ENCODE measurements around the gene RANGRF. TPM values are rescaled to one million over a fixed set of nuclear protein-coding genes. Genes with fewer than 3 reads are reported as not detected.

The RANGRF gene
- total RNA-seq, 2 experiments from 2014 or later = 44.1 to 47.8 TPM

DNA sequence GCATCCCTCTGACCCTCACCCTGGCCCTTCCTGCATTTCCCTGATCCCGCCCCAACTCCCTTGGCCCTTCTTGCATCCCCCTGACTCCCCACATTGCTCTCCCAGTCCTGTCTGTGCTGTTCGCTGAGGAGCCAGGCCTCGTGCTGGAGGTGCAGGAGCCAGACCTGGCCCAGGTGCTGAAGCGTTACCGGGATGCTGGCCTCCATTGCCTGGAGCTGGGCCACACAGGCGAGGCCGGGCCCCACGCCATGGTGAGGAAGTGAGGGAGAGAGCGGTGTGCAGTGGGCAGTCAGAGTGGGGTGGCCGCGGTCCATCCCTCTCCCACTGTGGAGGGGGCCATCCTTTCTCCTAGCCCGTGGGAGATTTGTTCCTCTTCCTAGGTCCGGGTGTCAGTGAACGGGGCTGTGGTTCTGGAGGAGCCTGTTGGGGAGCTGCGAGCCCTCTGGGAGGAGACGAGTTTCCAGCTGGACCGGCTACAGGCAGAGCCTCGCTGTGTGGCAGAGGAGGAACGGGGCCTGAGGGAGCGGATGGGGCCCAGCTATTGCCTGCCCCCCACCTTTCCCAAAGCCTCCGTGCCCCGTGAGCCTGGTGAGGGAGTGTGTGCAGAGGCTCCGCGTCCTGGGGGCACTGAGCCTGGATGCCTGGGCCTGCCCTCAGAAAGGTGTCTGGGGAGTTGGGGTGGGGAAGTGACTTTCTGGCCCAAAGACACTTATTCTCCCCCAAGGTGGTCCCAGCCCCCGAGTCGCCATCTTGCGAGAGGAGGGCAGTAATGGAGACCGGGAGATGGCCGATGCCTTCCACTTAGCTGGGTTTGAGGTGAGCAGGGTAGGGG lies 21.6 kb upstream of the RANGRF start:
- no peak for DNase-seq
- TF ChIP-seq, protein P1, sequence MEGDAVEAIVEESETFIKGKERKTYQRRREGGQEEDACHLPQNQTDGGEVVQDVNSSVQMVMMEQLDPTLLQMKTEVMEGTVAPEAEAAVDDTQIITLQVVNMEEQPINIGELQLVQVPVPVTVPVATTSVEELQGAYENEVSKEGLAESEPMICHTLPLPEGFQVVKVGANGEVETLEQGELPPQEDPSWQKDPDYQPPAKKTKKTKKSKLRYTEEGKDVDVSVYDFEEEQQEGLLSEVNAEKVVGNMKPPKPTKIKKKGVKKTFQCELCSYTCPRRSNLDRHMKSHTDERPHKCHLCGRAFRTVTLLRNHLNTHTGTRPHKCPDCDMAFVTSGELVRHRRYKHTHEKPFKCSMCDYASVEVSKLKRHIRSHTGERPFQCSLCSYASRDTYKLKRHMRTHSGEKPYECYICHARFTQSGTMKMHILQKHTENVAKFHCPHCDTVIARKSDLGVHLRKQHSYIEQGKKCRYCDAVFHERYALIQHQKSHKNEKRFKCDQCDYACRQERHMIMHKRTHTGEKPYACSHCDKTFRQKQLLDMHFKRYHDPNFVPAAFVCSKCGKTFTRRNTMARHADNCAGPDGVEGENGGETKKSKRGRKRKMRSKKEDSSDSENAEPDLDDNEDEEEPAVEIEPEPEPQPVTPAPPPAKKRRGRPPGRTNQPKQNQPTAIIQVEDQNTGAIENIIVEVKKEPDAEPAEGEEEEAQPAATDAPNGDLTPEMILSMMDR (IDR thresholded peaks at IDR 0.05) = no peak
- ChIA-PET CTCF (interaction anchor here (1.1 kb wide), 1 partner anchor 34 kb away, joined by 3 read pairs; no protein-coding TSS in a partner anchor), POLR2A (interaction anchor here (0.5 to 1.2 kb wide), 4 partner anchors 11 to 93 kb away, joined by 3 read pairs; no protein-coding TSS in a partner anchor)
- Mint-ChIP-seq H3K27ac (no peak overlapping the region), H3K9me3 (no peaks in the 10 kb centered on the region), H3K4me1 (ENCODE audit: low read depth) (no peaks in the 10 kb centered on the region), H3K27me3 (no peaks in the 10 kb centered on the region), H3K36me3 (ENCODE audit: low read depth) (peaks cover 62% of the 10 kb centered on the region), H3K4me3 (no peak overlapping the region)
- intact Hi-C loops (cut with micrococcal nuclease) = no loop called here
- no peak for ATAC-seq

DNA sequence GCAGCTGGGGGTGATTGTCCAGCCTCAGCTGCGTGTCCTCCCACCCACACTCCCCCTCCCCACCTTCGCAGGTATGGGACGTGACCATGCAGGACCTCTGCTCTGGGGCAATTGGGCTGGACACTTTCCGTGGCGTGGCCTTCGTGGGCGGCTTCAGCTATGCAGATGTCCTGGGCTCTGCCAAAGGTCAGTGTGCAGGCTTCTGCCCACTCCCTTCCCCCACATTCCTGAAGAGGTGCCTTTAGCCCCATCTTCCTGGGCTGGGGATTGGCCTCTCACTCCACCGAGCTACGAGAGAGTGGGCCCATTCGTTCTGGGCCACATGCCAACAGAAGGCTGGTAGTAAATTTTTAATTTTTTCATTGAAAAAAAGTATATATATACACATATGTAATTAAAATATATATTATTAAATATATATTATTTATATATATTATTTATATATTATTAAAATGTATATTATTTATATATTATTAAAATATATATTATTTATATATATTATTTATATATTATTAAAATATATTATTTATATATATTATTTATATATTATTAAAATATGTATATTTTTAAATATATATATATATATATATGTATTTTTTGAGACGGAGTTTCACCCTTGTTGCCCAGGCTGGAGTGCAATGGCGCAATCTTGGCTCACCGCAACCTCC lies 20.9 kb upstream of the RANGRF start:
- H3K4me1 Mint-ChIP-seq (ENCODE audit: low read depth) = no peaks in the 10 kb centered on the region
- H3K4me3 Mint-ChIP-seq = no peak overlapping the region
- H3K36me3 Mint-ChIP-seq (ENCODE audit: low read depth) = peaks cover 58% of the 10 kb centered on the region
- intact Hi-C loops (cut with micrococcal nuclease) = no loop called here
- no peaks in the 10 kb centered on the region for H3K9me3 Mint-ChIP-seq
- no peaks in the 10 kb centered on the region for H3K27me3 Mint-ChIP-seq
- DNase-seq = no peak
- CTCF ChIA-PET = interaction anchor here (1.1 kb wide), 2 partner anchors 33 to 59 kb away, joined by 3 read pairs; no protein-coding TSS in a partner anchor
- no peak overlapping the region for H3K27ac Mint-ChIP-seq
- POLR2A ChIA-PET = interaction anchor here (0.5 to 1.9 kb wide), 4 partner anchors 10 to 94 kb away, joined by 3 to 5 read pairs (median 3); partner anchors contain the start of gene CTC1
- ATAC-seq = no peak
- TF ChIP-seq, protein P1 (IDR thresholded peaks at IDR 0.05) = no peak

DNA sequence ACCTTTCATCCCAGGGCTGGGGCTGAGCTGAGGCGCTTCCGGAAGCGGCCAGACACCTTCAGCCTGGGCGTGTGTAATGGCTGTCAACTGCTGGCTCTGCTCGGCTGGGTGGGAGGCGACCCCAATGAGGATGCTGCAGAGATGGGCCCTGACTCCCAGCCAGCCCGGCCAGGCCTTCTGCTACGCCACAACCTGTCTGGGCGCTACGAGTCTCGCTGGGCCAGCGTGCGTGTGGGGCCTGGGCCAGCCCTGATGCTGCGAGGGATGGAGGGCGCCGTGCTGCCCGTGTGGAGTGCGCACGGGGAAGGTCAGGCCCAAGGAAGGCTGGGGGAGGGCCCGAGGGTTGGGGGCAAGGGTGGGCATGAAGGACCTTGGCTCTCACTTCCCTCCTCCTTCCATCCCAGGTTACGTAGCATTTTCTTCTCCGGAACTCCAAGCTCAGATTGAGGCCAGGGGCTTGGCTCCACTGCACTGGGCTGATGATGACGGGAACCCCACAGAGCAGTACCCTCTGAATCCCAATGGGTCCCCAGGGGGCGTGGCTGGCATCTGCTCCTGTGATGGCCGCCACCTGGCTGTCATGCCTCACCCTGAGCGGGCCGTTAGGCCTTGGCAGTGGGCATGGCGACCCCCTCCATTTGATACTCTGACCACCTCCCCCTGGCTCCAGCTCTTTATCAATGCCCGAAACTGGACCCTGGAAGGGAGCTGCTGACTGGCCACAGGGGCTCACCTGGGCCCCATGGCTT lies 19.7 kb upstream of the RANGRF start:
- Mint-ChIP-seq H3K9me3 (no peaks in the 10 kb centered on the region), H3K27ac (no peak overlapping the region), H3K4me1 (ENCODE audit: low read depth) (no peaks in the 10 kb centered on the region), H3K36me3 (ENCODE audit: low read depth) (peaks cover 54% of the 10 kb centered on the region), H3K27me3 (no peaks in the 10 kb centered on the region), H3K4me3 (no peak overlapping the region)
- TF ChIP-seq, protein P1 (IDR thresholded peaks at IDR 0.05) = no peak
- intact Hi-C loops (cut with micrococcal nuclease) = no loop called here
- ATAC-seq = no peak
- POLR2A ChIA-PET = interaction anchor here (0.6 to 1.9 kb wide), 4 partner anchors 9 to 31 kb away, joined by 3 to 5 read pairs (median 3); partner anchors contain the start of gene CTC1
- CTCF ChIA-PET = interaction anchor here (1.1 to 1.7 kb wide), 2 partner anchors 8 to 58 kb away, joined by 3 read pairs; no protein-coding TSS in a partner anchor
- DNase-seq = no peak

DNA sequence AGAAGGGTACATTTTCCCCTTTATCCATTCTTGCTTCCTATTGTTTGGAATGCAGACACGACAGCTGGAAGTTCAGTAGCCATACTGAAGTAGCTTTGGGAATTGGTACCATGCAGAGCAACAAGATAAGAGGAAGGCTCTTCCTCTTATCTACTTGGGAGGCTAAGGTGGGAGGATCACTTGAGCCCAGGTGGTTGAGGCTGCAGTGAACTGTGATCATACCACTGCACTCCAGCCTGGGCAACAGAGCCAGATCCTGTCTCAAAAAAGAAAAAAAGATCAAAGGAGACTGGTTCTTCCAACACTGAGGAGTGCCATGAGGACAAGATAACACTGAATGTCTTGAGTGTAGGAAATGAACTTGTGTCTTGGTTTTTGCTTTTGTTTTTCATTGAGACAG lies 16.0 kb upstream of the RANGRF start:
- Mint-ChIP-seq H3K27me3 (no peaks in the 10 kb centered on the region), H3K9me3 (no peaks in the 10 kb centered on the region), H3K4me3 (no peak overlapping the region), H3K27ac (no peak overlapping the region), H3K4me1 (ENCODE audit: low read depth) (no peaks in the 10 kb centered on the region), H3K36me3 (ENCODE audit: low read depth) (peaks cover 39% of the 10 kb centered on the region)
- TF ChIP-seq, protein P1 (IDR thresholded peaks at IDR 0.05) = no peak
- POLR2A ChIA-PET = no interaction called here
- ATAC-seq (no peak), DNase-seq (no peak)
- CTCF ChIA-PET = no interaction called here
- intact Hi-C loops (cut with micrococcal nuclease) = no loop called here

Data from activated CD8-positive, alpha-beta T cell treated with anti-CD3 and anti-CD28 coated beads for 36 hours (primary cell).